ENCODE measurements around the gene KIF26B.
A peak's percentile ranks its signal among the peaks of the same experiment; 100 is the strongest.
"Not testable (repeated sequence)": the region's sequence is repeated elsewhere in the genome, so short reads cannot be mapped to it uniquely, and the experiment has no call there.

The KIF26B gene

GRCh38 chr1:245684166-245684565 lies 529.4 kb downstream of the KIF26B start:
- DNase-seq (ENCODE audit: low spot score), result no peak

GRCh38 chr1:245684571-245684970 lies 529.8 kb downstream of the KIF26B start:
- no peak for DNase-seq (ENCODE audit: low spot score)

- DNase-seq (ENCODE audit: low spot score), result no peak
These were observed 530.5 kb downstream of the KIF26B start for GRCh38 chr1:245685111-245685810.

GRCh38 chr1:245686006-245686405 lies 531.2 kb downstream of the KIF26B start:
- DNase-seq (ENCODE audit: low spot score), result no peak

- DNase-seq (ENCODE audit: low spot score), result no peak
These were observed 531.8 kb downstream of the KIF26B start for GRCh38 chr1:245686446-245687030.

GRCh38 chr1:245687152-245687635 lies 532.4 kb downstream of the KIF26B start:
- peak; percentile 51 for DNase-seq (ENCODE audit: low spot score)

GRCh38 chr1:245687636-245688535 lies 533.1 kb downstream of the KIF26B start:
- peak; percentile 68 for DNase-seq (ENCODE audit: low spot score)

GRCh38 chr1:245688536-245689453 lies 534.0 kb downstream of the KIF26B start:
- DNase-seq (ENCODE audit: low spot score), result no peak

- DNase-seq (ENCODE audit: low spot score), result no peak
These were observed 535.4 kb downstream of the KIF26B start for GRCh38 chr1:245690156-245690690.

GRCh38 chr1:245690946-245691541 lies 536.3 kb downstream of the KIF26B start:
- DNase-seq (ENCODE audit: low spot score), result no peak

- DNase-seq (ENCODE audit: low spot score), result no peak
These were observed 537.1 kb downstream of the KIF26B start for GRCh38 chr1:245691897-245692296.

- no peak for DNase-seq (ENCODE audit: low spot score)
These were observed 537.5 kb downstream of the KIF26B start for GRCh38 chr1:245692318-245692717.

- DNase-seq (ENCODE audit: low spot score), result no peak
These were observed 538.5 kb downstream of the KIF26B start for GRCh38 chr1:245693116-245693793.

- DNase-seq (ENCODE audit: low spot score), result no peak
These were observed 539.4 kb downstream of the KIF26B start for GRCh38 chr1:245693941-245694752.

GRCh38 chr1:245694753-245695195 lies 540.0 kb downstream of the KIF26B start:
- DNase-seq (ENCODE audit: low spot score), result no peak

- DNase-seq (ENCODE audit: low spot score), result no peak
These were observed 540.4 kb downstream of the KIF26B start for GRCh38 chr1:245695211-245695610.

GRCh38 chr1:245695701-245696100 lies 540.9 kb downstream of the KIF26B start:
- DNase-seq (ENCODE audit: low spot score), result not testable (repeated sequence)

GRCh38 chr1:245698116-245698515 lies 543.3 kb downstream of the KIF26B start:
- DNase-seq (ENCODE audit: low spot score), result no peak

- DNase-seq (ENCODE audit: low spot score), result no peak
These were observed 544.1 kb downstream of the KIF26B start for GRCh38 chr1:245698860-245699259.

Data from iPS-NIHi11 (cell line).